Measurements from ENCODE around the gene RIMS1. TPM values are rescaled to one million over a fixed set of nuclear protein-coding genes. Genes with fewer than 3 reads are reported as not detected.

RIMS1 gene
- total RNA-seq, 5 donors from 2014 or later (not counting 1 experiment from before 2014, with no cell fraction given) = not detected

DNA sequence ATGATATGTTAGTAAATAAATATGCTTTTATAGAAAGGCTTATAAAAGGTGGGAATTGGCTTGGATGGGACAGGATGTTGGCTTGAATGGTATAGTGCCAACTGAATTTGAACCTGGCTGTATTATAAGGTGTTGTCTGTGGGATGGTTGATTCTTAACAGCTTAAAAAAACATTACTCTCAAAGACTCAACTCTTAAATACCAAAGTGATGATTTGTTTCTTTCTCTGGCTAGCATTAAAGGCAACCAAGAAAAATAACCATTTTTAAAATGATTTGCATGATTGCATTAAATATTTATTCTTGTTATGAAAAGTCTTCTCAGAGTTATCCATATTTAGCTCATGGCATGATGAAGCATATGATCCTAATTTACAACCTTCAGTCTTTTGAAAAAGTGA is 216.2 kb downstream of the RIMS1 start:
- ChIA-PET CTCF (no interaction called here), POLR2A (no interaction called here)
- Mint-ChIP-seq H3K27ac (no peak overlapping the region), H3K4me3 (no peak overlapping the region), H3K9me3 (no peaks in the 10 kb centered on the region), H3K27me3 (no peaks in the 10 kb centered on the region), H3K36me3 (no peaks in the 10 kb centered on the region), H3K4me1 (no peaks in the 10 kb centered on the region)
- no peak overlapping the region for H3K4me3 ChIP-seq (ENCODE audit: control insufficient read depth in 1 of 2, extremely low read depth in 1 of 2, low read length in 1 of 2)
- no peaks in the 10 kb centered on the region for H3K4me1 ChIP-seq (ENCODE audit: control insufficient read depth in 1 of 2, extremely low read depth in 1 of 2, insufficient read depth in 2 of 2, low read length in 2 of 2)
- no peaks in the 10 kb centered on the region for H3K36me3 ChIP-seq (ENCODE audit: control insufficient read depth in 2 of 2, extremely low read depth in 1 of 2, insufficient read depth in 1 of 2, low read length in 1 of 2)
- DNase-seq (no peak), ATAC-seq (replicated peaks in 1 of 4) (no peak)
- no peak overlapping the region for H3K27ac ChIP-seq (ENCODE audit: low read length)
- no peaks in the 10 kb centered on the region for H3K9me3 ChIP-seq
- H3K27me3 ChIP-seq (replicated peaks in 1 of 2; ENCODE audit: control insufficient read depth in 2 of 2, extremely low read depth in 1 of 2, insufficient read depth in 2 of 2, low read length in 1 of 2) = no peaks in the 10 kb centered on the region

DNA sequence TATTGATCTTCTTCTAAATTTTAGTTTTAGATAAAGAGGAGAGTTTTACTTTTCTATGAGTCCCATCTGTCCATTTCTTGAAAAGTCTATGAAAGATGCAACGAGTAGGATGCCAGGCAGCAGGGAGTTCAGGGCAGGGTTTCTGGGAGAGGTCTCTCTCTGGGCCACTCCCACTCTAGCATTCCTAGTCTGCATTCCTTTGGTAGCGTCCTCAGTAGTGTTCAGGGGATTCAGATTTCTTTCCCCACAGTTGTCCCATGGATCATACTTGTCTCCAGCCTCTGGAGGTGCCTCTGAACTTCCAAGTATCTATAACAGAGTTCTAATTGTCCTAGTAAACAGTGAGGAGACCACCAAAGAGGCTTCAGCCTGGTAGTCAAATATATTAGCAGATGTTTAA is 225.3 kb downstream of the RIMS1 start:
- no peak for ATAC-seq (replicated peaks in 1 of 4)
- peaks cover 0 to 9% (median 4%) of the 10 kb centered on the region in 3 donors for H3K9me3 Mint-ChIP-seq
- DNase-seq = no peak
- no peaks in the 10 kb centered on the region for H3K27me3 Mint-ChIP-seq
- H3K36me3 Mint-ChIP-seq = no peaks in the 10 kb centered on the region
- ChIA-PET CTCF (no interaction called here), POLR2A (no interaction called here)
- no peak overlapping the region for H3K4me3 Mint-ChIP-seq
- Histone ChIP-seq H3K27ac (ENCODE audit: low read length) (no peak overlapping the region), H3K4me1 (ENCODE audit: control insufficient read depth in 1 of 2, extremely low read depth in 1 of 2, insufficient read depth in 2 of 2, low read length in 2 of 2) (no peaks in the 10 kb centered on the region), H3K4me3 (ENCODE audit: control insufficient read depth in 1 of 2, extremely low read depth in 1 of 2, low read length in 1 of 2) (no peak overlapping the region), H3K36me3 (ENCODE audit: control insufficient read depth in 2 of 2, extremely low read depth in 1 of 2, insufficient read depth in 1 of 2, low read length in 1 of 2) (no peaks in the 10 kb centered on the region), H3K27me3 (replicated peaks in 1 of 2; ENCODE audit: control insufficient read depth in 2 of 2, extremely low read depth in 1 of 2, insufficient read depth in 2 of 2, low read length in 1 of 2) (no peaks in the 10 kb centered on the region), H3K9me3 (no peaks in the 10 kb centered on the region)
- WGBS (ENCODE audit: insufficient coverage) = 83% methylated on average over 1 of the region's 2 CpGs
- no peak overlapping the region for H3K27ac Mint-ChIP-seq
- H3K4me1 Mint-ChIP-seq = no peaks in the 10 kb centered on the region

DNA sequence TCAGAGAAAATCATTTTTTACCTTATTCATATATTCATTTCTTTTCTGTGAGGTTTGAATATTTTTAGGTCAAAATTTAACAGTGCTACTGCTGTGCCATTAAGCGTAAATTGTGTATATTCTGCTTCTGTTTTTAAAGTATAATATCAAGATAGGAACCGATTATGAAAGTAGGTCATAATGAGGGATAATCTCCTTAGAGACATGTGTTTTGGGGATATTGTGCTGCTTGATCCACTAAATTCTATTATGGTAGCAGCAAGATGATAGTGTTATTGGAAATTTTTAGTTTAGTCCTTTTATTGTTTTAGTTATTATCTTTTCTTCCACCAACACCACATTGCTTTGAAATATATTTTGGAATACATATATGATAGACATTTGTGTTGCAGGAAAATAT is 244.0 kb downstream of the RIMS1 start:
- no peak overlapping the region for H3K4me3 ChIP-seq (ENCODE audit: control insufficient read depth in 1 of 2, extremely low read depth in 1 of 2, low read length in 1 of 2)
- Mint-ChIP-seq H3K36me3 (no peaks in the 10 kb centered on the region), H3K27ac (no peak overlapping the region), H3K9me3 (peaks cover 0 to 5% (median 0%) of the 10 kb centered on the region in 3 donors), H3K4me1 (no peaks in the 10 kb centered on the region), H3K4me3 (no peak overlapping the region), H3K27me3 (no peaks in the 10 kb centered on the region)
- ATAC-seq (replicated peaks in 1 of 4) (no peak), DNase-seq (no peak)
- no peaks in the 10 kb centered on the region for H3K36me3 ChIP-seq (ENCODE audit: control insufficient read depth in 2 of 2, extremely low read depth in 1 of 2, insufficient read depth in 1 of 2, low read length in 1 of 2)
- CTCF ChIA-PET = no interaction called here
- H3K27me3 ChIP-seq (replicated peaks in 1 of 2; ENCODE audit: control insufficient read depth in 2 of 2, extremely low read depth in 1 of 2, insufficient read depth in 2 of 2, low read length in 1 of 2) = no peaks in the 10 kb centered on the region
- no peaks in the 10 kb centered on the region for H3K4me1 ChIP-seq (ENCODE audit: control insufficient read depth in 1 of 2, extremely low read depth in 1 of 2, insufficient read depth in 2 of 2, low read length in 2 of 2)
- POLR2A ChIA-PET = no interaction called here
- WGBS (ENCODE audit: insufficient coverage) = no CpG with 5 or more reads among the region's 2 CpGs
- H3K9me3 ChIP-seq = no peaks in the 10 kb centered on the region
- H3K27ac ChIP-seq (ENCODE audit: low read length) = no peak overlapping the region

DNA sequence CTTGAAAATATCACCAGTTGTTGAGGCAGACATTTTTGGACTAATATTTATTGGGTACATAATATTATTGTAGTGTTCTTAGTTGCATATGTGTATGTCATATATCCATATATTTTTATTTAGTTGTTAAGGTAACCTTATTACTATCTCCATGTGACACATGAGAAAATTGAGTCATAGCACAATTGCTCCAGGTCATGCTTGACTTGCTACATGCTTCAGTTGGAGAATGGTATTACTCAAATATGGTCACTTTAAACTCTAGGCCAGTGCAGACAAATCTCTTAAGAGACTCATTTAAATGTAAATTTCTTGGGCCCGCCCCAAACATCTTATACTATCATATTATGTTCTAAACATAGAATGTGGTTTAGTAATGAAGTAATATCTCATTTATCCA is 246.1 kb downstream of the RIMS1 start:
- Histone ChIP-seq H3K4me1 (ENCODE audit: control insufficient read depth in 1 of 2, extremely low read depth in 1 of 2, insufficient read depth in 2 of 2, low read length in 2 of 2) (no peaks in the 10 kb centered on the region), H3K9me3 (no peaks in the 10 kb centered on the region), H3K4me3 (ENCODE audit: control insufficient read depth in 1 of 2, extremely low read depth in 1 of 2, low read length in 1 of 2) (no peak overlapping the region), H3K27me3 (replicated peaks in 1 of 2; ENCODE audit: control insufficient read depth in 2 of 2, extremely low read depth in 1 of 2, insufficient read depth in 2 of 2, low read length in 1 of 2) (no peaks in the 10 kb centered on the region), H3K36me3 (ENCODE audit: control insufficient read depth in 2 of 2, extremely low read depth in 1 of 2, insufficient read depth in 1 of 2, low read length in 1 of 2) (no peaks in the 10 kb centered on the region), H3K27ac (ENCODE audit: low read length) (no peak overlapping the region)
- Mint-ChIP-seq H3K4me3 (no peak overlapping the region), H3K4me1 (no peaks in the 10 kb centered on the region), H3K9me3 (no peaks in the 10 kb centered on the region), H3K36me3 (no peaks in the 10 kb centered on the region), H3K27me3 (no peaks in the 10 kb centered on the region), H3K27ac (no peak overlapping the region)
- ATAC-seq (replicated peaks in 1 of 4) (no peak), DNase-seq (no peak)
- CTCF ChIA-PET = no interaction called here
- no CpG with 5 or more reads among the region's 1 CpG for WGBS (ENCODE audit: insufficient coverage)
- POLR2A ChIA-PET = no interaction called here

DNA sequence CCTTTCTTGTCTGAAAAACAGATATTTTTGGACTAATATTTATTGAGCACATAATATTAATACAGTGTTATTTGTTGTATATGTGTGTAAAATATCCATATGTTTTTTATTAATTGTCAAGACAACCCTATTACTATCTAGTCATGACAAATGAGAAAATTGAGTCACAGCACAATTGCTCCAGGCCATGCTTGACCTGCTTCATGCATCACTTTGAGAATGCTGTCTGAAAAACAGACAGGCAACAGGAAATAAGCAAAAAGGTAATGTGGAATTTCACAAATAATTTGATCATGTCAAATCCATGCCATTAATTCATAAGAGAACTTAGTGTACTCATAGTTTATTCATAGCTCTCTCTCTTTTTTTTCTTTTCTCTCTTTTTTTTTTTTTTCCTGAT is 246.5 kb downstream of the RIMS1 start:
- Histone ChIP-seq H3K9me3 (no peaks in the 10 kb centered on the region), H3K36me3 (ENCODE audit: control insufficient read depth in 2 of 2, extremely low read depth in 1 of 2, insufficient read depth in 1 of 2, low read length in 1 of 2) (no peaks in the 10 kb centered on the region), H3K4me3 (ENCODE audit: control insufficient read depth in 1 of 2, extremely low read depth in 1 of 2, low read length in 1 of 2) (no peak overlapping the region), H3K4me1 (ENCODE audit: control insufficient read depth in 1 of 2, extremely low read depth in 1 of 2, insufficient read depth in 2 of 2, low read length in 2 of 2) (no peaks in the 10 kb centered on the region), H3K27ac (ENCODE audit: low read length) (no peak overlapping the region), H3K27me3 (replicated peaks in 1 of 2; ENCODE audit: control insufficient read depth in 2 of 2, extremely low read depth in 1 of 2, insufficient read depth in 2 of 2, low read length in 1 of 2) (no peaks in the 10 kb centered on the region)
- ChIA-PET CTCF (no interaction called here), POLR2A (no interaction called here)
- ATAC-seq (replicated peaks in 1 of 4) (no peak), DNase-seq (no peak)
- H3K4me3 Mint-ChIP-seq = no peak overlapping the region
- H3K4me1 Mint-ChIP-seq = no peaks in the 10 kb centered on the region
- H3K9me3 Mint-ChIP-seq = no peaks in the 10 kb centered on the region
- H3K27me3 Mint-ChIP-seq = no peaks in the 10 kb centered on the region
- H3K27ac Mint-ChIP-seq = no peak overlapping the region
- no peaks in the 10 kb centered on the region for H3K36me3 Mint-ChIP-seq

DNA sequence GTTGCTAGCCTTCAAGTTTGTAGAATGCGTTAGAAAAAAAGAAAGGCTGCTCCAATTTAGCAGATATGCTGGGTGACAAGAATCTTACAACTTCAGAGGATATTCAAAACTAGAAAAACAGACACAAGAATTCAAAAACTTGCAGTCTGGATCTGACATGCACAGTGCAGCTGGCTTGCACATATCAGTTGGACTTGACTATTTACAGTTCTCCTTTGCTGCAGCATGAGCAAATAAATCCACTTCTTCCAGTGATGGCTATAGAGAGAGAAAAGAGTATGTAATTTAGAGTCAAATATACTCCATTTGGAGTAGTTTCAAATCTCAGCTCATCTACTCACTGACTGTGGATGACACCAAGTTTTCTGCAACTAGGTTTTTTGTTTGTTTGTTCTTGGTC is 247.0 kb downstream of the RIMS1 start:
- Mint-ChIP-seq H3K4me1 (no peaks in the 10 kb centered on the region), H3K27ac (no peak overlapping the region), H3K27me3 (no peaks in the 10 kb centered on the region), H3K36me3 (no peaks in the 10 kb centered on the region), H3K9me3 (no peaks in the 10 kb centered on the region), H3K4me3 (no peak overlapping the region)
- Histone ChIP-seq H3K9me3 (no peaks in the 10 kb centered on the region), H3K4me3 (ENCODE audit: control insufficient read depth in 1 of 2, extremely low read depth in 1 of 2, low read length in 1 of 2) (no peak overlapping the region), H3K27ac (ENCODE audit: low read length) (no peak overlapping the region), H3K4me1 (ENCODE audit: control insufficient read depth in 1 of 2, extremely low read depth in 1 of 2, insufficient read depth in 2 of 2, low read length in 2 of 2) (no peaks in the 10 kb centered on the region), H3K36me3 (ENCODE audit: control insufficient read depth in 2 of 2, extremely low read depth in 1 of 2, insufficient read depth in 1 of 2, low read length in 1 of 2) (no peaks in the 10 kb centered on the region), H3K27me3 (replicated peaks in 1 of 2; ENCODE audit: control insufficient read depth in 2 of 2, extremely low read depth in 1 of 2, insufficient read depth in 2 of 2, low read length in 1 of 2) (no peaks in the 10 kb centered on the region)
- ChIA-PET POLR2A (no interaction called here), CTCF (no interaction called here)
- ATAC-seq (replicated peaks in 1 of 4) (no peak), DNase-seq (no peak)
- no CpG with 5 or more reads among the region's 1 CpG for WGBS (ENCODE audit: insufficient coverage)

DNA sequence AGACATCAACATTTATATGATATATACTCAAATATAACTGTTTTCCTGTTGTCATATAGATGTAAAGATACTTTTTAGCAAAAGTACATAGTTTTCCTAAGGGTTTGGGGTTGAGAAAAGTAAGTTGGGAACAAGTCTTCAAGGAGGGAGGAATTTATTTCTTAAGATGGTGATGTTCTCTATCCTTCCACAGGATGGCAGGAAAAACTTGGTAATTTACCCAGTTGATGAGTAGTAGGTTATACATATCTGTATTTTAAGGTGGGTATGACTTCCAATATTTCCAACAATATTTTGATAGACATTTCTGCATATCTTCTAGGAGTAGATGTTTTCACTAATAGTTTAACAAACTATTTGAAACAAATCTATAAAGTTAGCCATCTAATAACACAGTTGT is 254.4 kb downstream of the RIMS1 start:
- Mint-ChIP-seq H3K4me1 (no peaks in the 10 kb centered on the region), H3K27ac (no peak overlapping the region), H3K9me3 (peaks cover 2 to 4% (median 3%) of the 10 kb centered on the region in 3 donors), H3K27me3 (no peaks in the 10 kb centered on the region), H3K4me3 (no peak overlapping the region), H3K36me3 (no peaks in the 10 kb centered on the region)
- ChIA-PET POLR2A (no interaction called here), CTCF (no interaction called here)
- H3K4me1 ChIP-seq (ENCODE audit: control insufficient read depth in 1 of 2, extremely low read depth in 1 of 2, insufficient read depth in 2 of 2, low read length in 2 of 2) = no peaks in the 10 kb centered on the region
- no peaks in the 10 kb centered on the region for H3K9me3 ChIP-seq
- no peaks in the 10 kb centered on the region for H3K27me3 ChIP-seq (replicated peaks in 1 of 2; ENCODE audit: control insufficient read depth in 2 of 2, extremely low read depth in 1 of 2, insufficient read depth in 2 of 2, low read length in 1 of 2)
- H3K4me3 ChIP-seq (ENCODE audit: control insufficient read depth in 1 of 2, extremely low read depth in 1 of 2, low read length in 1 of 2) = no peak overlapping the region
- no peak for DNase-seq
- ATAC-seq (replicated peaks in 1 of 4) = no peak
- H3K36me3 ChIP-seq (ENCODE audit: control insufficient read depth in 2 of 2, extremely low read depth in 1 of 2, insufficient read depth in 1 of 2, low read length in 1 of 2) = no peaks in the 10 kb centered on the region
- H3K27ac ChIP-seq (ENCODE audit: low read length) = no peak overlapping the region

All from T-cell (primary cell).